ENCODE results near the gene RIN3. TPM values are rescaled to one million over a fixed set of nuclear protein-coding genes. Genes with fewer than 3 reads are reported as not detected.

The RIN3 gene
- polyA plus RNA-seq, 3 donors, result 42.8 to 144 (median 54.6) TPM

GRCh38 chr14:92710001-92710341 lies 196.4 kb downstream of the RIN3 start:
- Histone ChIP-seq H3K27ac (ENCODE audit: low read depth in 1 of 2, low read length in 2 of 2) (no peak overlapping the region), H3K9ac (ENCODE audit: insufficient read depth, low read length, poor library complexity, severe bottlenecking) (no peak overlapping the region), H3K4me3 (replicated peaks in 1 of 3; ENCODE audit: low read depth in 2 of 3, low read length in 3 of 3) (no peak overlapping the region), H4K20me1 (ENCODE audit: insufficient read depth, low read length) (no peaks in the 10 kb centered on the region), H3K4me1 (ENCODE audit: control insufficient read depth in 1 of 2, insufficient read depth in 2 of 2, low read length in 2 of 2) (peaks cover 4% of the 10 kb centered on the region in 2 donors), H3K27me3 (ENCODE audit: control insufficient read depth in 2 of 2, insufficient read depth in 2 of 2, low read length in 2 of 2) (no peaks in the 10 kb centered on the region), H3K79me2 (ENCODE audit: insufficient read depth, low read length) (no peaks in the 10 kb centered on the region), H3K4me2 (replicated peaks; ENCODE audit: extremely low read depth, low read length, poor library complexity, severe bottlenecking) (no peak overlapping the region), H3K36me3 (replicated peaks in 1 of 2; ENCODE audit: control insufficient read depth in 1 of 2, insufficient read depth in 2 of 2, low read length in 2 of 2) (no peaks in the 10 kb centered on the region), H2AFZ (ENCODE audit: insufficient read depth, low read depth, low read length, poor library complexity, severe bottlenecking) (no peak overlapping the region), H3K9me3 (replicated peaks in 1 of 2; ENCODE audit: control insufficient read depth in 1 of 2, insufficient read depth in 1 of 2, low read length in 2 of 2) (no peaks in the 10 kb centered on the region)
- no peak overlapping the region for H3K4me3 Mint-ChIP-seq
- intact Hi-C loops (cut with micrococcal nuclease), result loop anchor here in 1 of 2 donors (5.0 kb wide), 1 partner anchor 72 kb away; no protein-coding TSS in a partner anchor
- peaks cover 0 to under 1% (median 0%) of the 10 kb centered on the region in 7 donors for H3K9me3 Mint-ChIP-seq
- TF ChIP-seq CTCF (IDR thresholded peaks at IDR 0.05), result no peak
- no peaks in the 10 kb centered on the region for H3K36me3 Mint-ChIP-seq
- no peak overlapping the region for H3K27ac Mint-ChIP-seq
- peaks cover 0 to 2% (median 2%) of the 10 kb centered on the region in 3 donors for H3K27me3 Mint-ChIP-seq (ENCODE audit: low read depth in 3 of 3)
- H3K4me1 Mint-ChIP-seq, result peaks cover 16% of the 10 kb centered on the region
- DNase-seq, result no peak
- 100% methylated on average over 5 of the region's 5 CpGs for WGBS (ENCODE audit: insufficient coverage)

GRCh38 chr14:92711976-92712653 lies 198.5 kb downstream of the RIN3 start:
- H3K9me3 Mint-ChIP-seq, result no peaks in the 10 kb centered on the region
- peaks cover 4% of the 10 kb centered on the region for H3K4me1 Mint-ChIP-seq
- Histone ChIP-seq H3K9me3 (replicated peaks in 1 of 2; ENCODE audit: control insufficient read depth in 1 of 2, insufficient read depth in 1 of 2, low read length in 2 of 2) (no peaks in the 10 kb centered on the region), H3K27ac (ENCODE audit: low read depth in 1 of 2, low read length in 2 of 2) (no peak overlapping the region), H3K27me3 (ENCODE audit: control insufficient read depth in 2 of 2, insufficient read depth in 2 of 2, low read length in 2 of 2) (no peaks in the 10 kb centered on the region), H3K4me2 (replicated peaks; ENCODE audit: extremely low read depth, low read length, poor library complexity, severe bottlenecking) (no peak overlapping the region), H3K4me3 (replicated peaks in 1 of 3; ENCODE audit: low read depth in 2 of 3, low read length in 3 of 3) (no peak overlapping the region), H3K4me1 (ENCODE audit: control insufficient read depth in 1 of 2, insufficient read depth in 2 of 2, low read length in 2 of 2) (no peaks in the 10 kb centered on the region), H4K20me1 (ENCODE audit: insufficient read depth, low read length) (no peaks in the 10 kb centered on the region), H2AFZ (ENCODE audit: insufficient read depth, low read depth, low read length, poor library complexity, severe bottlenecking) (no peak overlapping the region), H3K79me2 (ENCODE audit: insufficient read depth, low read length) (no peaks in the 10 kb centered on the region), H3K9ac (ENCODE audit: insufficient read depth, low read length, poor library complexity, severe bottlenecking) (no peak overlapping the region), H3K36me3 (replicated peaks in 1 of 2; ENCODE audit: control insufficient read depth in 1 of 2, insufficient read depth in 2 of 2, low read length in 2 of 2) (no peaks in the 10 kb centered on the region)
- H3K36me3 Mint-ChIP-seq, result no peaks in the 10 kb centered on the region
- intact Hi-C loops (cut with micrococcal nuclease), result loop anchor here in 1 of 2 donors (5.0 kb wide), 1 partner anchor 70 kb away; no protein-coding TSS in a partner anchor
- TF ChIP-seq CTCF (IDR thresholded peaks at IDR 0.05), result no peak
- H3K27me3 Mint-ChIP-seq (ENCODE audit: low read depth in 3 of 3), result peaks cover 2 to 4% (median 2%) of the 10 kb centered on the region in 3 donors
- no peak for DNase-seq
- H3K4me3 Mint-ChIP-seq, result no peak overlapping the region
- no peak overlapping the region for H3K27ac Mint-ChIP-seq
- WGBS (ENCODE audit: insufficient coverage), result 96% methylated on average over 4 of the region's 7 CpGs
